PFSK-1 (cell line): ENCODE data around the gene LAGE3. TPM values are rescaled to one million over a fixed set of nuclear protein-coding genes. Genes with fewer than 3 reads are reported as not detected.
A peak's percentile ranks its signal among the peaks of the same experiment; 100 is the strongest.

Source experiments
- FOXP2 ChIP-seq: optimal IDR thresholded peaks from 2 replicates; pipeline ENCODE3; 2011; ENCODE audit warnings: borderline replicate concordance, control low read depth, inconsistent platforms; ENCODE audit not compliant: insufficient read depth; ENCODE audit errors: extremely low read length, extremely low read depth
- POLR2AphosphoS5 ChIP-seq: IDR thresholded peaks from 2 replicates; pipeline ENCODE4 v1.6.1; 2012; ENCODE audit warnings: low read depth, mild to moderate bottlenecking, control low read depth, low read length, moderate library complexity
- SIN3A ChIP-seq: IDR thresholded peaks from 2 replicates; pipeline ENCODE4 v1.6.1; 2012; ENCODE audit warnings: mild to moderate bottlenecking, low read length, moderate library complexity, borderline replicate concordance; ENCODE audit not compliant: insufficient read depth
- TAF1 ChIP-seq: IDR thresholded peaks from 2 replicates; pipeline ENCODE4 v1.6.1; 2012; ENCODE audit warnings: low read length, control low read depth, borderline replicate concordance; ENCODE audit not compliant: insufficient read depth
- polyA plus RNA-seq: library from polyadenylated mRNA; unstranded; fragments of >200 nt; gene quantifications from one replicate; pipeline ENCODE4 v1.2.1, GENCODE V29; 2012; ENCODE audit warnings: low read depth, missing spikeins; ENCODE audit not compliant: insufficient read length
- TF ChIP-seq, protein P1 (sequence below), 2 experiments: IDR thresholded peaks; 2 replicates each; pipeline versions ENCODE4 v1.6.1 to v1.8.0; 2011 to 2012; ENCODE audit warnings: low read depth in 2 of 2, low read length in 2 of 2, control low read depth in 1 of 2, inconsistent platforms in 1 of 2, mild to moderate bottlenecking in 1 of 2, moderate library complexity in 1 of 2; ENCODE audit not compliant: insufficient read depth in 1 of 2

Gene LAGE3, protein sequence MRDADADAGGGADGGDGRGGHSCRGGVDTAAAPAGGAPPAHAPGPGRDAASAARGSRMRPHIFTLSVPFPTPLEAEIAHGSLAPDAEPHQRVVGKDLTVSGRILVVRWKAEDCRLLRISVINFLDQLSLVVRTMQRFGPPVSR
- polyA plus RNA-seq: 70.3 TPM

DNA sequence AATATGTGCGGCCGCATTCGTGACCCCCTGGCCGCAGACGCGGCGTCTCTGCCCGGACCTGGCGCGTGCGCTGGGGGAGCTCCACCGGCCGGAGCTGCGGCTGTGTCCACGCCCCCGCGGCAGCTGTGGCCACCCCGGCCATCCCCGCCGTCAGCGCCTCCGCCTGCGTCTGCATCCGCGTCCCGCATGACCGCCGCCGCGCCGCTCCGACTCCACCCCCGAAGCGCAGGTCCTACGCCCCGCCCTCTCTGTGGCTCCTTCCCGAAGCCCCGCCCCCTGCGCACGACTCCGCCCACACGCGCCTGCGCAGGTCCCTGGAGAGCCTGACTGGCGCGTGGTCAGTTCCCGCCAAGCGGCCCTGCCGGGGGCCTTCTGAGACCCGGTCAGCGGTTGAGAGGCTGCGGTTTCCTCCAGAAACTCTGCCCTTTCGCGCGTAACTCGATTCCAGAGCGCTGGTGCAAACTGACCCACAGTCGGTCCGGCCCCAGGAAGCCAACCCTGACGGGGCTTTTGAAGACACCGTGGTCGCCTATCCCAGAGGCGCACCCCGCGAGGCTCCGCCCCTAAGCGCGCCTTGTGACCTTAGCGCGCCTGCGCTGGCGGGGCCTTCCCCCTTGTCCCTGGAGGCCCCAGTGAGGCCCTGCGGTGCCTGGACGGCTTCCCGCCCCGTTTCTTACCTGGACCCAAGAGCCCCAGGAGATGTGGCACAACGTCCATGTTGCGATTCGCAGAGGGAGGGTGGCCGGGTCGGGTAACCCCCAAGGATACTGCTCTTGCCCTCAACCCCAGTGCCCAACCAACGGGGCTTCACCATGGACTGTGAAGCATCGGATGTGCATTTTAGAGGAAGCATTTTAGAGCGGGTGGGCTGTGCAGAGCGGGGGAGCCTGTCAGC lies at the start of gene LAGE3:
LAGE3 (minus strand) TSS at position 554 of the 895 bp plus-strand sequence; CDS start at position 188, 366 bp downstream.
- TF ChIP-seq FOXP2 (no peak), POLR2AphosphoS5 (peak; percentile 39; the same call in 1 of the 2 replicates), SIN3A (0 out of 2 replicates have a peak, but pooled peaks have one; percentile 40), TAF1 (0 out of 2 replicates have a peak, but pooled peaks have one; percentile 57)
- TF ChIP-seq, protein P1, sequence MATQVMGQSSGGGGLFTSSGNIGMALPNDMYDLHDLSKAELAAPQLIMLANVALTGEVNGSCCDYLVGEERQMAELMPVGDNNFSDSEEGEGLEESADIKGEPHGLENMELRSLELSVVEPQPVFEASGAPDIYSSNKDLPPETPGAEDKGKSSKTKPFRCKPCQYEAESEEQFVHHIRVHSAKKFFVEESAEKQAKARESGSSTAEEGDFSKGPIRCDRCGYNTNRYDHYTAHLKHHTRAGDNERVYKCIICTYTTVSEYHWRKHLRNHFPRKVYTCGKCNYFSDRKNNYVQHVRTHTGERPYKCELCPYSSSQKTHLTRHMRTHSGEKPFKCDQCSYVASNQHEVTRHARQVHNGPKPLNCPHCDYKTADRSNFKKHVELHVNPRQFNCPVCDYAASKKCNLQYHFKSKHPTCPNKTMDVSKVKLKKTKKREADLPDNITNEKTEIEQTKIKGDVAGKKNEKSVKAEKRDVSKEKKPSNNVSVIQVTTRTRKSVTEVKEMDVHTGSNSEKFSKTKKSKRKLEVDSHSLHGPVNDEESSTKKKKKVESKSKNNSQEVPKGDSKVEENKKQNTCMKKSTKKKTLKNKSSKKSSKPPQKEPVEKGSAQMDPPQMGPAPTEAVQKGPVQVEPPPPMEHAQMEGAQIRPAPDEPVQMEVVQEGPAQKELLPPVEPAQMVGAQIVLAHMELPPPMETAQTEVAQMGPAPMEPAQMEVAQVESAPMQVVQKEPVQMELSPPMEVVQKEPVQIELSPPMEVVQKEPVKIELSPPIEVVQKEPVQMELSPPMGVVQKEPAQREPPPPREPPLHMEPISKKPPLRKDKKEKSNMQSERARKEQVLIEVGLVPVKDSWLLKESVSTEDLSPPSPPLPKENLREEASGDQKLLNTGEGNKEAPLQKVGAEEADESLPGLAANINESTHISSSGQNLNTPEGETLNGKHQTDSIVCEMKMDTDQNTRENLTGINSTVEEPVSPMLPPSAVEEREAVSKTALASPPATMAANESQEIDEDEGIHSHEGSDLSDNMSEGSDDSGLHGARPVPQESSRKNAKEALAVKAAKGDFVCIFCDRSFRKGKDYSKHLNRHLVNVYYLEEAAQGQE (IDR thresholded peaks at IDR 0.05; ENCODE audit: insufficient read depth in 1 of 2, low read depth in 2 of 2, low read length in 2 of 2): no peak

DNA sequence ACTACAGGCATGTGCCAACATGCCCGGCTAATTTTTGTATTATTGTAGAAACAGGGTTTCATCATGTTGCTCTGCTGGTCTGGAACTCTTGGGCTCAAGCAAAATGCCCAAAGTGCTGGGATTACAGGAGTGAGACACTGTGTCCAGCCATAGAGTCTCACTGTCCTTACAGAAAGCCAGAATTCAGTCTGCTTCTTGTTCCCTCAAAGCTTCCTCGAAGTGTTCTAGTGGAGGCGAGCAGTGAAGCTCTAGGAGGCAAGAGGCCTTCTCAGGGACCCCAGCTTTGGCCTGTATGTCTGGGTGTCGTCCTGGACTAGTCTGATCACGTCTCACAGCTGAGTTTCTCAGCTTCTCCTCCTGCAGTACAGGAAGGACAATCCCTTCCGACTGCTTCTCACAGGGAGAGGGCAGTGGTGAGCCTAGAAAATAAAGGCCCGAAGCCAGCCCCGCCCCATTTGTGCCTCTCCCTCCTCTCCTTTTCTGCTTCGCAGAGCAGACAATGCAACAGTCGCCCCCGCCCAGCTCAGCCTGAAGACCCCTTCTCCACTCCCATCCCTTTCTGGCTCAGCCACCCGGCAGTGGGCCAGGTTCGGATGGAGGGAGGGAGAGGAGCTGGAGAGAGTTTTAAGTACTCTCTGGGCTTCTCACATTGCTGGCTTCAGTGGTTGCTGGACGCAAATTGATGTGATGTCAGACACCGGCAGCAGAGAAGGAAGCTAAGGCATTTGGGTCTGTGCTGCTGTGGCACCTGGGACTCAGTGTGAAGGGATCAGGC lies 48.0 kb upstream of the LAGE3 start:
- TF ChIP-seq SIN3A (peak; percentile 25; the same call in 1 of the 2 replicates), POLR2AphosphoS5 (peak; percentile 61; the same call in 1 of the 2 replicates), TAF1 (0 out of 2 replicates have a peak, but pooled peaks have one; percentile 44)
- TF ChIP-seq, protein P1 (IDR thresholded peaks at IDR 0.05; ENCODE audit: insufficient read depth in 1 of 2, low read depth in 2 of 2, low read length in 2 of 2): no peak

GRCh38 chrX:154525606-154526490 lies 46.8 kb upstream of the LAGE3 start:
- TF ChIP-seq POLR2AphosphoS5 (no peak), TAF1 (no peak), SIN3A (no peak)

DNA sequence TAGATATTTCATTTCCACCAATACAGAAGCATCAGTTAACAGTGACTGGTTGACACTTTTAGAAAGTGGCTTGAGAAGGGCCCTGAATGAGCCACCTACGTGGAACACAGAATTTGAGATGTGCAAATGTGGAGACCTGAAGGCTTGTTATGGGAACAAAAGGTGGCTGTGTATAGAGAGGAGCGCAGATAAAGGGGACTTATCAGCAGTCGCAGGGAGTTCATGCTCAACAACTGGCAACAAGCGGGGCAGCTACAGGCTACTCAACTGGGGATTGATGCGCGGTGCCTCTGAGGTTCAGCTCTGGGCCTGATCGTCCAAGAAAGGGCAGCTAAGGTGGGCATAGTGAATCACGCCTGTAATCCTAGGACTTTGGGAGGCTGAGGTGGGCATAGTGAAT lies 40.3 kb upstream of the LAGE3 start:
- TF ChIP-seq TAF1: no peak
- no peak for TF ChIP-seq FOXP2
- TF ChIP-seq, protein P1 (IDR thresholded peaks at IDR 0.05; ENCODE audit: insufficient read depth in 1 of 2, low read depth in 2 of 2, low read length in 2 of 2): no peak
- TF ChIP-seq POLR2AphosphoS5: no peak
- no peak for TF ChIP-seq SIN3A
